ENCODE results near the gene NSMCE1.
A peak's percentile ranks its signal among the peaks of the same experiment; 100 is the strongest.

GRCh38 chr16:27238016-27238587, 30.5 kb downstream of the NSMCE1 start:
- TF ChIP-seq CTCF (IDR thresholded peaks at IDR 0.05; ENCODE audit: control extremely low read depth in 1 of 3, insufficient read depth in 1 of 3, low read depth in 1 of 3, low read length in 3 of 3) (peak in 1 of 3 experiments; percentile 5; a peak in 1 of 4 replicates), YY1 (IDR thresholded peaks at IDR 0.05; ENCODE audit: low read depth, low read length) (no peak), CREB1 (IDR thresholded peaks at IDR 0.05) (no peak), POLR2A (IDR thresholded peaks at IDR 0.05; ENCODE audit: control extremely low read depth in 1 of 2, low read depth in 2 of 2, low read length in 2 of 2) (no peak), SUZ12 (IDR thresholded peaks at IDR 0.05; ENCODE audit: low read length) (no peak), EZH2 (IDR thresholded peaks at IDR 0.05; ENCODE audit: low read depth, low read length, severe bottlenecking) (no peak), ATF3 (IDR thresholded peaks at IDR 0.05; ENCODE audit: insufficient read depth, low read depth, low read length) (no peak), CHD1 (IDR thresholded peaks at IDR 0.05; ENCODE audit: low read depth, low read length) (no peak), SIX5 (IDR thresholded peaks at IDR 0.05; ENCODE audit: low read depth, low read length) (no peak), USF2 (IDR thresholded peaks at IDR 0.05; ENCODE audit: low read length) (no peak), NRF1 (IDR thresholded peaks at IDR 0.05; ENCODE audit: low read depth, low read length) (no peak), ATF2 (IDR thresholded peaks at IDR 0.05; ENCODE audit: low read length) (no peak)

Measured in H1 (cell line).